Mucosa of rectum (tissue), 2 donors: ENCODE measurements around the gene ALOX12B.
"Not testable (repeated sequence)": the region's sequence is repeated elsewhere in the genome, so short reads cannot be mapped to it uniquely, and the experiment has no call there.

Experiments used
- H3K27ac ChIP-seq, 2 donors: one replicate each; pipeline ENCODE4 v1.7.0; 2013; ENCODE audit warnings: inconsistent platforms in 2 of 2, low read depth in 2 of 2, low read length in 2 of 2
- H3K27me3 ChIP-seq, 2 donors: one replicate each; pipeline ENCODE4 v1.7.0; 2013; ENCODE audit warnings: low read length in 2 of 2; ENCODE audit not compliant: control insufficient read depth in 2 of 2, insufficient read depth in 2 of 2
- H3K36me3 ChIP-seq, 2 donors: one replicate each; pipeline ENCODE4 v1.7.0; 2013; ENCODE audit warnings: low read length in 2 of 2; ENCODE audit not compliant: control insufficient read depth in 2 of 2, insufficient read depth in 2 of 2
- H3K4me1 ChIP-seq, 2 donors: one replicate each; pipeline ENCODE4 v1.7.0; 2013; ENCODE audit warnings: low read length in 2 of 2, mild to moderate bottlenecking in 1 of 2; ENCODE audit not compliant: control insufficient read depth in 2 of 2, insufficient read depth in 2 of 2
- H3K4me3 ChIP-seq, 2 donors: one replicate each; pipeline ENCODE4 v1.7.0; 2013; ENCODE audit warnings: low read length in 2 of 2
- H3K9ac ChIP-seq, 2 donors: one replicate each; pipeline ENCODE4 v1.7.0; 2013; ENCODE audit warnings: low read length in 2 of 2, low read depth in 1 of 2, mild to moderate bottlenecking in 1 of 2
- H3K9me3 ChIP-seq, 2 donors: one replicate each; pipeline ENCODE4 v1.7.0; 2013; ENCODE audit warnings: low read length in 2 of 2; ENCODE audit not compliant: control insufficient read depth in 2 of 2
- donor health status: healthy.
- donor health status: Normal muscosa, but diverticular disease.

ALOX12B gene

GRCh38 chr17:8118769-8119580, 31.5 kb upstream of the ALOX12B start:
- H3K27me3 ChIP-seq = peaks cover 46 to 54% of the 10 kb centered on the region in 2 donors
- peak overlapping the region; percentile 69 to 85 for H3K4me3 ChIP-seq
- peak overlapping the region; percentile 45 to 72 for H3K9ac ChIP-seq
- H3K27ac ChIP-seq = peak overlapping the region; percentile 41 to 62
- no peaks in the 10 kb centered on the region for H3K36me3 ChIP-seq
- peaks cover 39 to 56% of the 10 kb centered on the region in 2 donors for H3K4me1 ChIP-seq
- no peaks in the 10 kb centered on the region for H3K9me3 ChIP-seq

GRCh38 chr17:8117980-8118768, 30.7 kb upstream of the ALOX12B start, which contains the start of gene ALOXE3:
ALOXE3 (minus strand) TSS chr17:8118514; CDS start chr17:8117990, 524 bp downstream.
- peak within 1 kb of the TSS; percentile 45 to 72 for H3K9ac ChIP-seq
- peaks cover 41 to 48% of the 10 kb centered on the region in 2 donors for H3K27me3 ChIP-seq
- peaks cover 31 to 48% of the 10 kb centered on the region in 2 donors for H3K4me1 ChIP-seq
- no peaks in the 10 kb centered on the region for H3K36me3 ChIP-seq
- H3K4me3 ChIP-seq = peak within 1 kb of the TSS; percentile 69 to 85
- H3K9me3 ChIP-seq = no peaks in the 10 kb centered on the region
- H3K27ac ChIP-seq = peak within 1 kb of the TSS; percentile 41 to 62

- Histone ChIP-seq H3K27me3 (peaks cover 39 to 41% of the 10 kb centered on the region in 2 donors), H3K36me3 (no peaks in the 10 kb centered on the region), H3K9me3 (no peaks in the 10 kb centered on the region), H3K27ac (no peak overlapping the region), H3K4me1 (peaks cover 24 to 42% of the 10 kb centered on the region in 2 donors), H3K4me3 (peak overlapping the region; percentile 69 to 85), H3K9ac (peak overlapping the region in 1 of 2 donors; percentile 45)
Measured at GRCh38 chr17:8117367-8117979, 30.0 kb upstream of the ALOX12B start.

GRCh38 chr17:8116776-8117175, 29.3 kb upstream of the ALOX12B start:
- H3K36me3 ChIP-seq = no peaks in the 10 kb centered on the region
- H3K27ac ChIP-seq = no peak overlapping the region
- H3K4me3 ChIP-seq = no peak overlapping the region
- no peak overlapping the region for H3K9ac ChIP-seq
- H3K27me3 ChIP-seq = peaks cover 43 to 44% of the 10 kb centered on the region in 2 donors
- peaks cover 21 to 36% of the 10 kb centered on the region in 2 donors for H3K4me1 ChIP-seq
- H3K9me3 ChIP-seq = no peaks in the 10 kb centered on the region

DNA sequence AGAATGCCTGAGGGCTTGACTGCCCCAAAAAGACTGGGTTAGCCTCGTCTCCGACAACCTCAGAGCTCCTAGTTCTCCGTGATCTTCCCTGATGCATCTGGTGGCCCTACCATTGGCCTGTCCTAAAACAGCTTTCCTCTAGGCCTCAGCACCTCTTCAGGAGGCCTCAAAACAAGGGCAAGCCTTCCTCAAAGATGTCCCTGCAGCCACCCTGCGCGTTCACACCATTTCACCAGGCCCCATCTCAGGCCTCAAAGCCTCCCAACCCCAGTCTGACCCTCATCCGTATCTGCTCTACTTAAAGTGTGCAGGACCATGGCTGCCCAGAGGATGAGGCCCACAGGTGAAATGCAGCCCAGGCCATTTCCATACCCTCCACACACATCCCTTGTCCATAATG, 23.4 kb upstream of the ALOX12B start:
- H3K4me1 ChIP-seq = peaks cover 6% of the 10 kb centered on the region in 2 donors
- no peak overlapping the region for H3K9ac ChIP-seq
- H3K4me3 ChIP-seq = no peak overlapping the region
- H3K9me3 ChIP-seq = no peaks in the 10 kb centered on the region
- no peaks in the 10 kb centered on the region for H3K36me3 ChIP-seq
- H3K27ac ChIP-seq = no peak overlapping the region
- peaks cover 35 to 45% of the 10 kb centered on the region in 2 donors for H3K27me3 ChIP-seq

DNA sequence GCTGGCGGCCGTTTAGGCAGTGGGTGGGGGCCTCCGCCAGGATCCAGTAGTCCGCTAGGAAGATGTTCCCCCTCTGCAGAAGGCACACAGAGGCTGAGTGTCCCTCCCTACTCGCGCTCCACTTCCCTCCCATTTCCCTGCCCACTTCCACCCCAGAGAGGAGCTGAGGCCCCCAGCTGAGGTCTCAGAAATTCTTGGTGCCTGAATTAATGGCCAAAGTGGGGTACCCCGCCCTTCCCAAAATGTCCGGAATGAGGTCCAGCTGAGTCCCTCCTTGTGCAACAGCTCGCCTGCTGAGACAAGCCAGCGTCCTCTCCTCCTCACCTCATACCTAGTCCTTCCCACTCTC, 22.9 kb upstream of the ALOX12B start:
- Histone ChIP-seq H3K4me1 (peaks cover 6% of the 10 kb centered on the region in 2 donors), H3K9me3 (no peaks in the 10 kb centered on the region), H3K27ac (no peak overlapping the region), H3K27me3 (peaks cover 31 to 40% of the 10 kb centered on the region in 2 donors), H3K4me3 (no peak overlapping the region), H3K36me3 (no peaks in the 10 kb centered on the region), H3K9ac (no peak overlapping the region)

- H3K27ac ChIP-seq = no peak overlapping the region
- peak overlapping the region in 1 of 2 donors; percentile 31 for H3K9ac ChIP-seq
- peaks cover 6% of the 10 kb centered on the region in 2 donors for H3K4me1 ChIP-seq
- no peaks in the 10 kb centered on the region for H3K9me3 ChIP-seq
- peak overlapping the region; percentile 60 to 61 for H3K4me3 ChIP-seq
- peaks cover 25 to 34% of the 10 kb centered on the region in 2 donors for H3K27me3 ChIP-seq
- H3K36me3 ChIP-seq = no peaks in the 10 kb centered on the region
Measured at GRCh38 chr17:8109661-8110455, 22.3 kb upstream of the ALOX12B start.

DNA sequence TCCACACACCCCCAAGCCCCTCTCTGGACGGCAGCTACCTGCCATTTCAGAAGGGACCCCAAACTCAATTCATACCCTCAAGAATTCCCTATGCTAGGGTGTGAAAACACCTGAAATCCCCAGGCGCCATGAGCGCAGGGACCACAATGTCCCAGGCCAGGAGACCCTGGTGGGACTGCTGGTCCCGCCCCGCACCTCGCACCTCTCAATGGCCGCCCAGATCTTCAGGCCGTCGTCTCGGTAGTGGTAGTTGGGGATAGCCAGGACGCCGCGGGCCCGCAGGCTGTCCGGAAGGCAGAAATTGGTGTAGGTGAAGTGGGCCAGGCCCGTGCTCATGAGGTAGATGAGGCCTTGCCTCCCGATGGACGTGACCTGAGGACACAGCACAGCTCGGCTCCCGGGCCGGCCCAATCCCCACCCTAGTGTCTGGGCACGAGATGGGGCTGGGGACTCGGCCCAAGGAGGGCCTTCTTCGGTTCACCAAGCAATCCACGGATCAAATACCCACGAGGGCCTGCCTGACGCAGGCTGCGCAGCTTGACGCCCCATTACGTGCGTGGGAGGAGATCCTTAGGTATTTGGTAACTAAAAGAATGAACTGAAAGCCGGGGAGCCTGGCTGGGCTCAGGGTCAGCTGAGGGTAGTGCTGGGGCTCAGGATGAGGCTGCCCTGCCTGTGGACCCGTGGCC, 21.6 kb upstream of the ALOX12B start:
- no peak overlapping the region for H3K9ac ChIP-seq
- peaks cover 6% of the 10 kb centered on the region in 2 donors for H3K4me1 ChIP-seq
- H3K36me3 ChIP-seq = no peaks in the 10 kb centered on the region
- H3K27ac ChIP-seq = no peak overlapping the region
- H3K4me3 ChIP-seq = no peak overlapping the region
- no peaks in the 10 kb centered on the region for H3K9me3 ChIP-seq
- H3K27me3 ChIP-seq = peaks cover 19 to 27% of the 10 kb centered on the region in 2 donors

DNA sequence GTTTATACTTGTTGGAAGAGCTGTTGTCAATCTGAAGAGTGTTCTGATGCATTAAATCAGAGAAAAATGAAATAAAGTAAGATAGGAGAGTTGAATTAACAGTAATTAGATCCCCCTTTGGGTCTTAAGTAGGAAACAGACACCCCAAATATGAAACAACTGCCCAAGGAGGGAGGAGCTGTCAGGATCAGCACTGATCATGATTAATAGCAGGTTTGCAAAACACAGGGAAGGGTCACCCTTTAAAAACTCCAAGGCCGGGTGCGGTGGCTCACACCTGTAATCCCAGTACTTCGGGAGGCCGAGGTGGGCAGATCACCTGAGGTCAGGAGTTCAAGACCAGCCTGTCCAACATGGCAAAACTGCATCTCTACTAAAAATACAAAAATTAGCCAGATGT, 19.5 kb upstream of the ALOX12B start:
- not testable (repeated sequence) for H3K27ac ChIP-seq, H3K9me3 ChIP-seq, H3K36me3 ChIP-seq

More for the DNA sequence above, 19.5 kb upstream of the ALOX12B start:
- not testable (repeated sequence) for H3K4me3 ChIP-seq, H3K4me1 ChIP-seq, H3K9ac ChIP-seq
- H3K27me3 ChIP-seq = peaks cover 9 to 18% of the 10 kb centered on the region in 2 donors
